HepG2 (cell line): ENCODE results near the gene LARP7. TPM values are rescaled to one million over a fixed set of nuclear protein-coding genes. Genes with fewer than 3 reads are reported as not detected.

ENCODE experiments used
- BHLHE40 ChIP-seq: IDR thresholded peaks from 2 replicates; pipeline ENCODE4 v1.6.1; 2011; ENCODE audit warnings: low read length, improper control_type of control experiment
- BORCS8-MEF2B ChIP-seq: sonication (generic); formaldehyde crosslinking; IDR thresholded peaks from 2 replicates; pipeline ENCODE4 v1.8.0; 2022; ENCODE audit warnings: mild to moderate bottlenecking, missing genetic modification reagents
- CCDC6 ChIP-seq: sonication (generic); formaldehyde crosslinking; IDR thresholded peaks from 2 replicates; pipeline ENCODE4 v1.8.1; 2022; ENCODE audit warnings: mild to moderate bottlenecking, missing genetic modification reagents, moderate library complexity
- ESRRA ChIP-seq: sonication (generic); formaldehyde crosslinking; IDR thresholded peaks from 2 replicates; pipeline ENCODE4 v1.5.1; 2020; ENCODE audit warnings: mild to moderate bottlenecking, low read depth, missing genetic modification reagents
- FOXJ3 ChIP-seq: sonication (generic); formaldehyde crosslinking; IDR thresholded peaks from 2 replicates; pipeline ENCODE4 v1.4.0; 2020; ENCODE audit warnings: missing genetic modification reagents, mild to moderate bottlenecking, borderline replicate concordance
- GLMP ChIP-seq: sonication (generic); formaldehyde crosslinking; IDR thresholded peaks from 2 replicates; pipeline ENCODE4 v1.9.0; 2021; ENCODE audit warnings: missing genetic modification reagents, mild to moderate bottlenecking, borderline replicate concordance
- HNRNPLL ChIP-seq: fragments of 200-400 bp; formaldehyde crosslinking; IDR thresholded peaks from 2 replicates; pipeline ENCODE4 v1.6.1; 2017; ENCODE audit warnings: mild to moderate bottlenecking, low read depth, low read length; ENCODE audit not compliant: poor library complexity, severe bottlenecking
- KAT7 ChIP-seq: IDR thresholded peaks from 2 replicates; pipeline ENCODE4 v1.6.1; 2018; ENCODE audit warnings: borderline replicate concordance, missing compliant biosample characterization
- NFATC3 ChIP-seq: sonication (generic); formaldehyde crosslinking; IDR thresholded peaks from 2 replicates; pipeline ENCODE4 v1.5.1; 2020; ENCODE audit warnings: mild to moderate bottlenecking, missing genetic modification reagents
- NFKBIZ ChIP-seq: IDR thresholded peaks from 2 replicates; pipeline ENCODE4 v1.6.1; 2018; ENCODE audit warnings: missing genetic modification reagents, missing compliant biosample characterization
- RCOR2 ChIP-seq: IDR thresholded peaks from 2 replicates; pipeline ENCODE4 v1.6.1; 2016; ENCODE audit warnings: missing biosample characterization, missing genetic modification reagents
- SIN3B ChIP-seq: fragments of 150-350 bp; IDR thresholded peaks from 2 replicates; pipeline ENCODE4 v1.6.1; 2014; ENCODE audit warnings: low read length
- SPEN ChIP-seq: sonication (generic); formaldehyde crosslinking; IDR thresholded peaks from 2 replicates; pipeline ENCODE4 v1.5.1; 2020; ENCODE audit warnings: low read depth, mild to moderate bottlenecking, missing genetic modification reagents
- ZBTB20 ChIP-seq: sonication (generic); formaldehyde crosslinking; IDR thresholded peaks from 2 replicates; pipeline ENCODE4 v1.8.1; 2023; ENCODE audit warnings: missing genetic modification reagents, low read depth, mild to moderate bottlenecking, borderline replicate concordance
- ZBTB33 ChIP-seq: sonication (generic); formaldehyde crosslinking; IDR thresholded peaks from 2 replicates; pipeline ENCODE4 v1.4.0; 2020; ENCODE audit warnings: missing genetic modification reagents
- ZBTB4 ChIP-seq: sonication (generic); formaldehyde crosslinking; IDR thresholded peaks from 2 replicates; pipeline ENCODE4 v1.4.0; 2020; ENCODE audit warnings: missing genetic modification reagents, mild to moderate bottlenecking, borderline replicate concordance
- ZNF180 ChIP-seq: sonication (generic); formaldehyde crosslinking; IDR thresholded peaks from 2 replicates; pipeline ENCODE4 v1.4.0; 2020; ENCODE audit warnings: low read depth, missing genetic modification reagents, borderline replicate concordance
- ZNF251 ChIP-seq: sonication (generic); formaldehyde crosslinking; IDR thresholded peaks from 2 replicates; pipeline ENCODE4 v1.9.0; 2021; ENCODE audit warnings: mild to moderate bottlenecking, missing genetic modification reagents
- ZNF329 ChIP-seq: sonication (generic); formaldehyde crosslinking; IDR thresholded peaks from 2 replicates; pipeline ENCODE4 v1.9.0; 2021; ENCODE audit warnings: low read depth, mild to moderate bottlenecking, missing genetic modification reagents
- ZNF446 ChIP-seq: sonication (generic); formaldehyde crosslinking; IDR thresholded peaks from 2 replicates; pipeline ENCODE4 v1.5.0; 2020; ENCODE audit warnings: mild to moderate bottlenecking, missing genetic modification reagents
- ZNF784 ChIP-seq: sonication (generic); formaldehyde crosslinking; IDR thresholded peaks from 2 replicates; pipeline ENCODE4 v1.5.1; 2020; ENCODE audit warnings: missing genetic modification reagents, mild to moderate bottlenecking, borderline replicate concordance
- ZNF83 ChIP-seq: sonication (generic); formaldehyde crosslinking; IDR thresholded peaks from 2 replicates; pipeline ENCODE4 v1.4.0; 2020; ENCODE audit warnings: missing genetic modification reagents, mild to moderate bottlenecking, borderline replicate concordance
- polyA plus RNA-seq, 8 experiments: library from polyadenylated mRNA; depleted of rRNA in 3 of 8; stranded (reverse) in 7 of 8; unstranded in 1 of 8; fragments of >200 nt; fragmentation: Illumina TruSeq in 4 of 8; extraction: Trizol in 4 of 8; gene quantifications; 2 replicates each; pipeline versions ENCODE4 v1.2.1 to v1.2.3, GENCODE V29; 2011 to 2016; ENCODE audit warnings: low read depth in 4 of 8, missing spikeins in 1 of 8, mixed read lengths in 1 of 8; ENCODE audit not compliant: insufficient read depth in 1 of 8
- total RNA-seq, 5 experiments: library from RNA; depleted of rRNA; stranded (reverse); fragments of >200 nt; fragmentation: Illumina TruSeq; extraction: Trizol; gene quantifications; 2 replicates each; pipeline ENCODE4 v1.2.3, GENCODE V29; 2016; ENCODE audit warnings: low read depth in 1 of 5

The LARP7 gene
- total and polyA plus RNA-seq, 2 of the 13 experiments (the other 11 are each of a cell fraction or from before 2014, with no cell fraction given), result 9.7 to 37.1 TPM

- TF ChIP-seq ZBTB33 (CRISPR knock-in tag) (peak; percentile 9; the same call in 1 of the 2 replicates), BORCS8-MEF2B (CRISPR knock-in tag) (peak; percentile 69; the same call in 1 of the 2 replicates), BHLHE40 (no peak), ZNF329 (CRISPR knock-in tag) (no peak), ZBTB4 (CRISPR knock-in tag) (0 out of 2 replicates have a peak, but pooled peaks have one; percentile 35), CCDC6 (peak; percentile 52; the same call in 1 of the 2 replicates), ZNF251 (CRISPR knock-in tag) (no peak), NFKBIZ (CRISPR knock-in tag) (peak; percentile 56; the same call in 1 of the 2 replicates), ZBTB20 (no peak), RCOR2 (CRISPR knock-in tag) (no peak), ESRRA (0 out of 2 replicates have a peak, but pooled peaks have one; percentile 33), ZNF180 (CRISPR knock-in tag) (no peak), ZNF784 (CRISPR knock-in tag) (no peak), NFATC3 (CRISPR knock-in tag) (no peak), SPEN (peak; percentile 89; the same call in 1 of the 2 replicates), KAT7 (CRISPR knock-in tag) (no peak), FOXJ3 (peak; percentile 68; the same call in 1 of the 2 replicates), HNRNPLL (peak; percentile 61), SIN3B (peak; percentile 96), GLMP (CRISPR knock-in tag) (no peak), ZNF83 (CRISPR knock-in tag) (no peak), ZNF446 (CRISPR knock-in tag) (no peak)
Observed at GRCh38 chr4:112636688-112637551, at the start of gene LARP7, which contains the start of gene ZGRF1 (continued).
